Ovary (tissue), 9 donors: Measurements from ENCODE around the gene SCGN. TPM values are rescaled to one million over a fixed set of nuclear protein-coding genes. Genes with fewer than 3 reads are reported as not detected.

Source experiments
- DNase-seq, 5 donors: peaks; one replicate each; pipeline ENCODE4 v3.0.0-alpha.2; 2019 to 2020
- H3K27ac ChIP-seq, 2 donors: fragments of 200-600 bp; one replicate each; pipeline versions ENCODE4 v1.5.1 to v1.8.0; 2019 to 2022
- H3K27me3 ChIP-seq: fragments of 200-600 bp; one replicate; pipeline ENCODE4 v1.8.0; 2022
- H3K36me3 ChIP-seq: fragments of 200-600 bp; sonication (generic); one replicate; pipeline ENCODE4 v1.5.1; 2019
- H3K4me1 ChIP-seq: one replicate; pipeline ENCODE4 v1.8.1; 2013; ENCODE audit warnings: mild to moderate bottlenecking, moderate library complexity; ENCODE audit not compliant: insufficient read depth
- H3K4me3 ChIP-seq: fragments of 200-600 bp; sonication (generic); one replicate; pipeline ENCODE4 v1.5.1; 2017
- H3K9me3 ChIP-seq, 2 donors: fragments of 200-600 bp in 1 of 2; sonication (generic) in 1 of 2; one replicate each; pipeline versions ENCODE4 v1.5.1 to v1.8.1; 2013 to 2019; ENCODE audit warnings: mild to moderate bottlenecking in 1 of 2, moderate library complexity in 1 of 2
- EP300 ChIP-seq: sonication (generic); formaldehyde crosslinking; IDR thresholded peaks from one replicate; pipeline ENCODE4 v1.6.1; 2017; ENCODE audit warnings: antibody characterized with exemption
- POLR2A ChIP-seq: fragments of 450-650 bp; IDR thresholded peaks from one replicate; pipeline ENCODE4 v1.6.1; 2017; ENCODE audit warnings: antibody characterized with exemption, mild to moderate bottlenecking, moderate library complexity
- WGBS, 3 donors: extraction: QIAGEN DNeasy Blood & Tissue Kit in 1 of 3; methylation state at CpG; one replicate each; pipeline versions ENCODE4 v1.1.5 to v1.1.7; 2013 to 2017; 5-methylcytosine and 5-hydroxymethylcytosine counted together
- intact Hi-C, 4 donors: fragments of 100-400 bp; cut with DNase I; formaldehyde crosslinking; loops; one replicate each; pipeline versions ENCODE4 v1.11.0 to v1.15.1; 2022 to 2023
- polyA plus RNA-seq, 2 donors: library from polyadenylated mRNA; stranded (reverse); fragments of 200-250 nt in 1 of 2; fragments of 350-450 nt in 1 of 2; fragmentation: Illumina TruSeq in 1 of 2; extraction: RNeasy Lipid Tissue Mini Kit (QIAGEN cat#74804) in 1 of 2; gene quantifications; one replicate each; pipeline ENCODE4 v1.2.3, GENCODE V29; 2013 to 2014
- total RNA-seq, 7 donors: library from RNA; depleted of rRNA in 2 of 7; stranded (reverse); fragments of >200 nt in 2 of 7; fragmentation: NEBNext Ultra II Directional in 3 of 7; extraction: Animal tissue kit (Norgen Biotek cat#: 25700) in 3 of 7; gene quantifications; one replicate each; pipeline versions ENCODE4 v1.1.0 to v1.2.4, GENCODE V29; 2016 to 2023
- TF ChIP-seq, protein P1 (sequence below), 3 donors: fragments of 450-650 bp in 2 of 3; fragments of 200-600 bp in 1 of 3; IDR thresholded peaks; one replicate each; pipeline versions ENCODE4 v1.5.1 to v1.8.0; 2016 to 2022; ENCODE audit warnings: antibody characterized with exemption in 3 of 3, mild to moderate bottlenecking in 1 of 3
- donor health status: DM: no; HTN: no; CAD: no; lungs with moderate emphysema.
- donor health status: DM: no; HTN: no; CAD: no.
- donor health status: Bipolar disorder and iron deficiency.
- donor health status: DM: yes; HTN: yes; CAD: no.
- donor health status: DM: no; HTN: no; CAD: no.
- donor health status: DM: yes; HTN: yes; CAD: no.

Gene SCGN
- total and polyA plus RNA-seq, 9 donors: 0.08 to 1.8 (median 0.28) TPM; not detected in 5

- no peaks in the 10 kb centered on the region for H3K36me3 ChIP-seq
- no peaks in the 10 kb centered on the region for H3K27me3 ChIP-seq
- H3K4me3 ChIP-seq: no peak overlapping the region
- intact Hi-C loops: no loop called here
- H3K9me3 ChIP-seq: peaks cover 0 to 6% of the 10 kb centered on the region in 2 donors
- H3K4me1 ChIP-seq: no peaks in the 10 kb centered on the region
- DNase-seq: no peak
- no peak for TF ChIP-seq POLR2A
- TF ChIP-seq, protein P1, sequence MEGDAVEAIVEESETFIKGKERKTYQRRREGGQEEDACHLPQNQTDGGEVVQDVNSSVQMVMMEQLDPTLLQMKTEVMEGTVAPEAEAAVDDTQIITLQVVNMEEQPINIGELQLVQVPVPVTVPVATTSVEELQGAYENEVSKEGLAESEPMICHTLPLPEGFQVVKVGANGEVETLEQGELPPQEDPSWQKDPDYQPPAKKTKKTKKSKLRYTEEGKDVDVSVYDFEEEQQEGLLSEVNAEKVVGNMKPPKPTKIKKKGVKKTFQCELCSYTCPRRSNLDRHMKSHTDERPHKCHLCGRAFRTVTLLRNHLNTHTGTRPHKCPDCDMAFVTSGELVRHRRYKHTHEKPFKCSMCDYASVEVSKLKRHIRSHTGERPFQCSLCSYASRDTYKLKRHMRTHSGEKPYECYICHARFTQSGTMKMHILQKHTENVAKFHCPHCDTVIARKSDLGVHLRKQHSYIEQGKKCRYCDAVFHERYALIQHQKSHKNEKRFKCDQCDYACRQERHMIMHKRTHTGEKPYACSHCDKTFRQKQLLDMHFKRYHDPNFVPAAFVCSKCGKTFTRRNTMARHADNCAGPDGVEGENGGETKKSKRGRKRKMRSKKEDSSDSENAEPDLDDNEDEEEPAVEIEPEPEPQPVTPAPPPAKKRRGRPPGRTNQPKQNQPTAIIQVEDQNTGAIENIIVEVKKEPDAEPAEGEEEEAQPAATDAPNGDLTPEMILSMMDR (IDR thresholded peaks at IDR 0.05): no peak
- H3K27ac ChIP-seq: no peak overlapping the region
- WGBS, 3 donors: 82 to 91% (median 83%) methylated on average over 5 of the region's 5 CpGs
Observed at GRCh38 chr6:25640446-25640845, 11.6 kb upstream of the SCGN start.

GRCh38 chr6:25640891-25641290 is 11.1 kb upstream of the SCGN start:
- 61 to 72% (median 71%) methylated on average over 4 of the region's 4 CpGs for WGBS, 3 donors

GRCh38 chr6:25641377-25641776 is 10.6 kb upstream of the SCGN start:
- no peak for DNase-seq
- no peak overlapping the region for H3K4me3 ChIP-seq
- no peaks in the 10 kb centered on the region for H3K4me1 ChIP-seq
- intact Hi-C loops: no loop called here
- no peaks in the 10 kb centered on the region for H3K36me3 ChIP-seq
- WGBS, 3 donors: 69 to 78% (median 72%) methylated on average over 5 of the region's 5 CpGs
- H3K27ac ChIP-seq: no peak overlapping the region
- no peaks in the 10 kb centered on the region for H3K27me3 ChIP-seq
- H3K9me3 ChIP-seq: peaks cover 0 to 6% of the 10 kb centered on the region in 2 donors
- no peak for TF ChIP-seq POLR2A
- TF ChIP-seq EP300: no peak
- TF ChIP-seq, protein P1 (IDR thresholded peaks at IDR 0.05): no peak

More at GRCh38 chr6:25640891-25641290, 11.1 kb upstream of the SCGN start:
- Histone ChIP-seq H3K27ac (no peak overlapping the region), H3K27me3 (no peaks in the 10 kb centered on the region), H3K4me3 (no peak overlapping the region), H3K36me3 (no peaks in the 10 kb centered on the region), H3K4me1 (no peaks in the 10 kb centered on the region), H3K9me3 (peaks cover 0 to 6% of the 10 kb centered on the region in 2 donors)
- TF ChIP-seq, protein P1 (IDR thresholded peaks at IDR 0.05): no peak
- TF ChIP-seq EP300: no peak
- TF ChIP-seq POLR2A: no peak
- no peak for DNase-seq
- intact Hi-C loops: no loop called here

DNA sequence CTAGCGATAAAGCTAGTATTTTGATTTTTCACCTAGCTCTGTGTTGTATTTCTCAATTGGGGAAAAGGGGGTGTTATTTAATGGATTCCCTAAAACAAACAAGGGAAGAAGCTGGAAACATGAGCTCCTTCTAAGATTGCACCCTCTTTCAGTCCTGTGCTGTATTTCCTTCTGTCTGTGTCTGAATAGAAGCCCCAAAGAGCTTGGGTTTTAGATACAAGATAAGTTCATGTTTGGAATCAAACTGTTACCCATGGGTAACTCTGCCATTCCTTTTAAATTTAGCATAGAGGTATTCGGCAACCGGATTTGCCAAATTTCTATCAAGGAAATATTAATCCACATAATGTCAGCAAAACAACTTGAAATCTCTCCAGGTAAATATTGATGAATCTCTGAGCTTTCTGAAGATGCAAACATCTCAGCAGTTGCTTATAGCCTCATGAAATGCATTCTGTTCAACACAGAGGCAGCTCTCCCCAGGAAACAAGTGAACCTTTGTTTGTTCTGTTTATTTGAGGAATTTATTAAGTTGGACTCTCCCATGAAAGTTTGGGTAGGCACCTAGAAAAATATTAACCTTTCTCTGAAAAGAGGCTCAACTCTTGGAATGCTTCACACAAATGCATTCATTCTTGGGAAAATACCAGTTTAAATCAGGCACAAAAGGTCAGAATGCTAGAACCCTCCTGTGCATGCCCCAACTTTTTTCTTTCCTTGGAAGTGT is 9.9 kb upstream of the SCGN start:
- no peaks in the 10 kb centered on the region for H3K4me1 ChIP-seq
- DNase-seq: no peak
- H3K9me3 ChIP-seq: peaks cover 0 to 6% of the 10 kb centered on the region in 2 donors
- H3K4me3 ChIP-seq: no peak overlapping the region
- H3K27ac ChIP-seq: no peak overlapping the region
- intact Hi-C loops: no loop called here
- no peaks in the 10 kb centered on the region for H3K36me3 ChIP-seq
- no peaks in the 10 kb centered on the region for H3K27me3 ChIP-seq
- WGBS, 3 donors: 89 to 94% (median 91%) methylated on average over 3 of the region's 3 CpGs
- TF ChIP-seq EP300 (no peak), POLR2A (no peak)

DNA sequence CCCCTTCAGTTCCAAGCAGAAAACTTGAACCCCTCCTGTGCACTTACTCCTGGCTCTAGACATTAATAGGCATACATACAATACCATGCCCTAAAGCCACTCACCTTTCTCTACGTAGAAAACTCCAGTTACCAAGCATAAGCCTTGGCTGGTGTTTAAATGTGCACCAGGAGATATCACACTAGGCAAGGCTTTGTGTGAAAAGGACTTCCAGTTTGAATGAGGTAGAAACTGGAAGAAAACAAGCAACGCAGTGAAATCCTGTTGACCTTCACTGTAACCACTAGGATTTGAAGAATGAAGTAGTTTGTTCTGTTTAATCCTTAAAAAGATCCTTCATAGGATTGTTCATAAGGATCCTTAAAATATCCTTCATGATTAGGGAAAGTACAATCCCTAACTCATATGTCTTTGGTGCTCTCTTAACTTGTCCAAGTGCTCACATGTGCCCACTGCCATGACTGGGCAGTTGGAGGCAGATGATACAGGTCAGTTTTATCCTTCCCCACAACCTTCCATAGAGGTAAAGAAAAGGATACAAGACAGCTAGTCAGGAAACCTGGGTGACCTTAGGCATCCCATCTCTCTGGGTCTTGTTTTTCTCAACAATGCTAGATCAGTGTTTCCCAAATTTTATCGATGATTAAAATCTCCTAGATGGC is 9.2 kb upstream of the SCGN start:
- 84 to 88% (median 87%) methylated on average over 3 of the region's 3 CpGs for WGBS, 3 donors
- intact Hi-C loops: no loop called here
- no peaks in the 10 kb centered on the region for H3K4me1 ChIP-seq
- no peak for DNase-seq
- H3K9me3 ChIP-seq: peaks cover 0 to 6% of the 10 kb centered on the region in 2 donors
- H3K27ac ChIP-seq: no peak overlapping the region
- no peaks in the 10 kb centered on the region for H3K27me3 ChIP-seq
- TF ChIP-seq EP300 (no peak), POLR2A (no peak)
- TF ChIP-seq, protein P1 (IDR thresholded peaks at IDR 0.05): no peak
- no peaks in the 10 kb centered on the region for H3K36me3 ChIP-seq
- H3K4me3 ChIP-seq: no peak overlapping the region
